Lower lobe of right lung (tissue), 2 donors: ENCODE results near the gene RPS14. TPM values are rescaled to one million over a fixed set of nuclear protein-coding genes. Genes with fewer than 3 reads are reported as not detected.

Experiments
- ATAC-seq, 2 donors: fragments of 200-7000 bp; cut with Tn5 transposase; one replicate each; pipeline ENCODE4 v1.9.1; 2020 to 2022; ENCODE audit warnings: mild to moderate bottlenecking in 2 of 2, moderate library complexity in 2 of 2
- DNase-seq: peaks from one replicate; pipeline ENCODE4 v3.0.0-alpha.2; 2020
- H3K27ac ChIP-seq: fragments of 200-600 bp; one replicate; pipeline ENCODE4 v1.8.0; 2022
- H3K27me3 ChIP-seq: fragments of 200-600 bp; one replicate; pipeline ENCODE4 v1.8.0; 2022; ENCODE audit warnings: low read depth
- H3K36me3 ChIP-seq: fragments of 200-600 bp; one replicate; pipeline ENCODE4 v1.8.0; 2022; ENCODE audit warnings: mild to moderate bottlenecking
- H3K4me1 ChIP-seq: fragments of 200-600 bp; one replicate; pipeline ENCODE4 v1.8.0; 2022
- H3K4me3 ChIP-seq: fragments of 200-600 bp; one replicate; pipeline ENCODE4 v1.8.0; 2022; ENCODE audit warnings: mild to moderate bottlenecking
- H3K9me3 ChIP-seq: fragments of 200-600 bp; one replicate; pipeline ENCODE4 v1.8.0; 2022
- CTCF ChIP-seq: fragments of 200-600 bp; IDR thresholded peaks from one replicate; pipeline ENCODE4 v1.8.0; 2022; ENCODE audit warnings: antibody characterized with exemption, mild to moderate bottlenecking
- intact Hi-C: fragments of 100-400 bp; cut with DNase I; formaldehyde crosslinking; loops from one replicate; pipeline ENCODE4 v1.11.0; 2022
- total RNA-seq: library from RNA; stranded (reverse); fragmentation: NEBNext Ultra II Directional; extraction: Animal tissue kit (Norgen Biotek cat#: 25700); gene quantifications from one replicate; pipeline ENCODE4 v1.2.1, GENCODE V29; 2021
- donor health status: DM: no; HTN: yes; CAD: no; lungs with severe emphysema.

RPS14 gene
- total RNA-seq, 1 donor from 2014 or later, result 1,651 TPM

GRCh38 chr5:150434464-150434863 lies 15.1 kb downstream of the RPS14 start:
- Histone ChIP-seq H3K27me3 (no peaks in the 10 kb centered on the region), H3K4me1 (peaks cover 5% of the 10 kb centered on the region), H3K9me3 (no peaks in the 10 kb centered on the region), H3K4me3 (no peak overlapping the region), H3K27ac (no peak overlapping the region), H3K36me3 (no peaks in the 10 kb centered on the region)
- no peak for TF ChIP-seq CTCF
- intact Hi-C loops, result no loop called here
- ATAC-seq, result no peak
- no peak for DNase-seq

GRCh38 chr5:150431574-150431973 lies 18.0 kb downstream of the RPS14 start:
- H3K27me3 ChIP-seq, result no peaks in the 10 kb centered on the region
- ATAC-seq (no peak), DNase-seq (no peak)
- H3K36me3 ChIP-seq, result no peaks in the 10 kb centered on the region
- intact Hi-C loops, result no loop called here
- peaks cover 5% of the 10 kb centered on the region for H3K4me1 ChIP-seq
- H3K9me3 ChIP-seq, result no peaks in the 10 kb centered on the region
- no peak for TF ChIP-seq CTCF
- H3K27ac ChIP-seq, result peak overlapping the region; percentile 36
- H3K4me3 ChIP-seq, result no peak overlapping the region

GRCh38 chr5:150431048-150431447 lies 18.5 kb downstream of the RPS14 start:
- ATAC-seq, result no peak
- no peaks in the 10 kb centered on the region for H3K4me1 ChIP-seq
- intact Hi-C loops, result no loop called here
- no peaks in the 10 kb centered on the region for H3K36me3 ChIP-seq
- H3K4me3 ChIP-seq, result no peak overlapping the region
- H3K9me3 ChIP-seq, result no peaks in the 10 kb centered on the region
- H3K27ac ChIP-seq, result no peak overlapping the region
- DNase-seq, result no peak
- TF ChIP-seq CTCF, result no peak
- H3K27me3 ChIP-seq, result no peaks in the 10 kb centered on the region

- Histone ChIP-seq H3K4me3 (no peak overlapping the region), H3K9me3 (no peaks in the 10 kb centered on the region), H3K27me3 (no peaks in the 10 kb centered on the region), H3K36me3 (no peaks in the 10 kb centered on the region), H3K4me1 (no peaks in the 10 kb centered on the region), H3K27ac (no peak overlapping the region)
- DNase-seq (no peak), ATAC-seq (peak in 1 of 2 donors; percentile 24)
- TF ChIP-seq CTCF, result no peak
- intact Hi-C loops, result no loop called here
These were observed 20.1 kb downstream of the RPS14 start for GRCh38 chr5:150429410-150429873.

- ATAC-seq (no peak), DNase-seq (no peak)
- no peak overlapping the region for H3K4me3 ChIP-seq
- no peaks in the 10 kb centered on the region for H3K9me3 ChIP-seq
- H3K4me1 ChIP-seq, result no peaks in the 10 kb centered on the region
- intact Hi-C loops, result no loop called here
- no peak overlapping the region for H3K27ac ChIP-seq
- H3K27me3 ChIP-seq, result no peaks in the 10 kb centered on the region
- TF ChIP-seq CTCF, result no peak
- H3K36me3 ChIP-seq, result no peaks in the 10 kb centered on the region
These were observed 20.6 kb downstream of the RPS14 start for GRCh38 chr5:150428978-150429377.
